22Rv1 (cell line): ENCODE data around the gene PTPN21.
A peak's percentile ranks its signal among the peaks of the same experiment; 100 is the strongest.
"Not testable (repeated sequence)": the region's sequence is repeated elsewhere in the genome, so short reads cannot be mapped to it uniquely, and the experiment has no call there.

Experiments
- H3K27ac ChIP-seq: fragments of 450-650 bp; 2 replicates; pipeline ENCODE4 v1.5.1; 2017
- ZFX ChIP-seq: fragments of 450-650 bp; IDR thresholded peaks from 2 replicates; pipeline ENCODE4 v1.6.1; 2017; ENCODE audit warnings: antibody characterized with exemption, borderline replicate concordance
- TF ChIP-seq, protein P1 (sequence below): fragments of 450-650 bp; IDR thresholded peaks from 2 replicates; pipeline ENCODE4 v1.5.1; 2017; ENCODE audit warnings: mild to moderate bottlenecking

Gene PTPN21

DNA sequence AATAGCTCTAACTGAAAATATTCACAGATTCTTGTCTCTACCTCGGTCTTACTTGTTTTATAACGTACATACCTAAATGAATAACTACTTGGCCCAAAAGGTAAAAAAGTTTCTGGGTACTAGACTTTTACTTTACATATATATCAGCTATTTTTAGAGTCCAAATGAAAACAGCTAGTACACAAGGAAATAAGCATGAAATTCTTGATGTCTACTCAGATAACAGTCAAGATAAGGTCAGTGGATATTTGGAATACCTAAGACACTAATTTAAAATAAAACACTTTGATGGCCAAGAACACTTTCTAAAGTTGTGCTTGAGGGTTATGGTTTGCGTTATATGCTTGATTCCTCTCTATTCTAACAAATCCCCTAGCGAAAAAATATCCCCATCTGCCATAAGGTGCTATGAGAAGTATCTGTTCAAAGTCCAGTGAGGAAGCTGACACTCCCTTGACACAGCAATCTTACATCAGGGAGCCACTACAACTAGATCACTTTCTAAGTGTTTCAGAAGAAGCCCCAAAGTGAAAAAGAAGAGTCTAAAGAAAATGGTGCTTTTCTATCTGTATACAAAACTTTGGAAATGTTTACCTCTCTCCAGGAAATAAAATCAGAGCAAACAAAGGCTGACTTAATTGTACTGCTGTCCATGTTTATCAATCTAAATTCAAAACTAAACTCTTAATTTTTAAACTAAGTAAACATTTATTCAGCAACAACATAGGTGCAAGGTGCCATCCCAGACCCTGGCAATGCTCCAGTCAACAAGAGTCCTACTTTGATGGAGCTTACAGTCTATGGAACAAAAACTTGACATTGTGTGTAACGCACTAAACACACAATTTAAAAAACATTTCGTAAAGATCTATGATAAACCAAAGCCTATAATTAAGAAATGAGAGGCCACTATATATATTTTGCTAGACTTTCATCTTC lies 11.7 kb downstream of the PTPN21 start:
- H3K27ac ChIP-seq: peak overlapping the region; percentile 48
- TF ChIP-seq, protein P1, sequence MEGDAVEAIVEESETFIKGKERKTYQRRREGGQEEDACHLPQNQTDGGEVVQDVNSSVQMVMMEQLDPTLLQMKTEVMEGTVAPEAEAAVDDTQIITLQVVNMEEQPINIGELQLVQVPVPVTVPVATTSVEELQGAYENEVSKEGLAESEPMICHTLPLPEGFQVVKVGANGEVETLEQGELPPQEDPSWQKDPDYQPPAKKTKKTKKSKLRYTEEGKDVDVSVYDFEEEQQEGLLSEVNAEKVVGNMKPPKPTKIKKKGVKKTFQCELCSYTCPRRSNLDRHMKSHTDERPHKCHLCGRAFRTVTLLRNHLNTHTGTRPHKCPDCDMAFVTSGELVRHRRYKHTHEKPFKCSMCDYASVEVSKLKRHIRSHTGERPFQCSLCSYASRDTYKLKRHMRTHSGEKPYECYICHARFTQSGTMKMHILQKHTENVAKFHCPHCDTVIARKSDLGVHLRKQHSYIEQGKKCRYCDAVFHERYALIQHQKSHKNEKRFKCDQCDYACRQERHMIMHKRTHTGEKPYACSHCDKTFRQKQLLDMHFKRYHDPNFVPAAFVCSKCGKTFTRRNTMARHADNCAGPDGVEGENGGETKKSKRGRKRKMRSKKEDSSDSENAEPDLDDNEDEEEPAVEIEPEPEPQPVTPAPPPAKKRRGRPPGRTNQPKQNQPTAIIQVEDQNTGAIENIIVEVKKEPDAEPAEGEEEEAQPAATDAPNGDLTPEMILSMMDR: no peak
- no peak for TF ChIP-seq ZFX

DNA sequence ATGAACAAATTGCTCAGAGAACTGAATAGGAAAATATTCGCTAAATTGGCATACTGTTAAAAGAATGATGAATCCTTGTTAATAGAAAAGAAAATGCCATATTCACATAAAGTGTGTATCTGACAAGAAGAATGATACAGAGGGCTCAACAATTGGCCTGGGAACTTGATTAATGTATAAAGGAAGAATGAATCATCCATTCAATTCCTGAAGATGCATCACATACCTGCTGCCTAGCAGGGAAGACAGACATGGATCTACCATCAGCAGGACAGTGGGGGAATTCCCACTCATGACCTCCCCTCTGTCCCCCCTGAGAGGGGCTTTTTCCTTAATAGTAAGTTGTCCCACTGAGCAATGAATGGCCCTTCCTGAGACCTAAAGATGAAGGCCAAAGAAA lies 13.5 kb downstream of the PTPN21 start:
- TF ChIP-seq ZFX: no peak
- TF ChIP-seq, protein P1: no peak
- H3K27ac ChIP-seq: no peak overlapping the region

DNA sequence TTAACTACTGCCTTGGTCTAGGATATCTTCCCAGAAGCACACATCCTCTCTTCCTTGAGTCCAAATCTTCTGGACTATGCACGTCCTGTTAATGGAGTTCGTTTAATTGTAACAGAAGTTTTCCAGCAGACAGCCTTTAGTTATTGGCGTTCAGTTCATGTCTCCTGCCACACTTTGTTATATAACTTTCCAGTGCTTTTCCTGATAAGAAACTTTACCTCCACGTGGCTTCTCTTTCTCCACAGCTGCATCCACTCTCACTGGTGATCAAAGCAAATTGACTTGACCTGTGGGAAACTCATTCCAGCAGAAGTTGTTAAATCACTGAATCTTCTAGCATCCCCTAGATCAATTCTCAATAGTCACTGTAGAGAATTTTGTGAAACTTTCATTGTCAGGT lies 19.0 kb downstream of the PTPN21 start:
- TF ChIP-seq, protein P1: no peak
- TF ChIP-seq ZFX: no peak
- H3K27ac ChIP-seq: no peak overlapping the region

DNA sequence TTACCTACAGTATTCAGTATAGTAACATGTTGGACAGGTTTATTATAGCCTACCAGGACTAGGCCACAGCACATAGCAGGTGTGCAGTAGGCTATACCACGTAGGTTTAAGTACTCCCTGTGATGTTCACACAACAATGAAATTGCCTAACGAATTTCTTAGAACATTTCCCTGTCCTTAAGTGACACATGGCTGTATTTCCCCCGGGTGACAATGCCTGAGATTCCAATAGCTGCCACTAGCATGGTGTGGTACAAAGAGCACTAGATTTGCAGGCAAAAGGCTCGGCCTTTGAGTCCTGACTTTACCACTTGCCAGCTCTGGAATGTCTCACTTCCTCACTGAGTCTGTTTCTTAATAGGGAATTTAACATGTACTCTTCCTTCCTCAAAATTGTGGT lies 19.7 kb downstream of the PTPN21 start:
- TF ChIP-seq, protein P1: no peak
- no peak for TF ChIP-seq ZFX
- H3K27ac ChIP-seq: no peak overlapping the region

DNA sequence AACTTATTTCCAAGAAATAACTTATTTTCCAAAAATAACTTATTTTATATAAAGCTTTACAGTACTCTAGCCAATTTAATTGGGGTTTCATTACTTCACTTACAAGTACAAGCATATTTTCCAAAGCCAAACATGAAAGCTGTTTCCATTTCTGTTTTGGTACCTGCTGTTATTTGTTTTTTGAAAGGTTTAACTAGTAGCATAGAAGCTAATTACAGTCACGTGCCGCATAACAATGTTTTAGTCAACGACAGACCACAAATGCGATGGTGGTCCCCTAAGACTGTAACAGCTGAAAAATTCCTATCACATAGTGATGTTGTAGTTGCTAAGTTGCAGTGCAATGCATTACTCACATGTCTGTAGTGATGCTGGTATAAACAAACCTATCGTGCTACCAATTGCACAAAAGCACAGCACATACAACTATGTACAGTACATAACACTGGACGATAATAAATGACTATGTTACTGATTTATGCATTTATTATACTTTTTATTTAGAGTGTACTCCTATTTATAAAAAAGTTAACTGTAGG lies 21.7 kb downstream of the PTPN21 start:
- H3K27ac ChIP-seq: no peak overlapping the region
- TF ChIP-seq ZFX: no peak
- TF ChIP-seq, protein P1: no peak

DNA sequence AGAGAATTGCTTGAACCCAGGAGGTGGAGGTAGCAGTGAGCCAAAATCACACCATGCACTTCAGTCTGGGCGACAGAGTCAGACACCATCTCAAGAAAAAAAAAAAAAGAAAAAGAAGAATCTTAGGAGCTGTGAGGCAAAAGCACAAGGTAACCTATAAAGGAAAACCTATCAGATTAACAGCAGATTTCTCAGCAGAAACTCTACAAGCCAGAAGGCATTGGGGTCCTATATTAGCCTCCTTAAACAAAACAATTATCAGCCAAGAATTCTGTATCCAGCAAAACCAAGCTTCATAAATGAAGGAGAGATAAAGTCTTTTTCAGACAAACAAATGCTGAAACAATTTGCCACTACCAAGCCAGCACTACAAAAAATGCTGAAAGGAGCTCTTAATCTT lies 24.9 kb downstream of the PTPN21 start:
- H3K27ac ChIP-seq: not testable (repeated sequence)

DNA sequence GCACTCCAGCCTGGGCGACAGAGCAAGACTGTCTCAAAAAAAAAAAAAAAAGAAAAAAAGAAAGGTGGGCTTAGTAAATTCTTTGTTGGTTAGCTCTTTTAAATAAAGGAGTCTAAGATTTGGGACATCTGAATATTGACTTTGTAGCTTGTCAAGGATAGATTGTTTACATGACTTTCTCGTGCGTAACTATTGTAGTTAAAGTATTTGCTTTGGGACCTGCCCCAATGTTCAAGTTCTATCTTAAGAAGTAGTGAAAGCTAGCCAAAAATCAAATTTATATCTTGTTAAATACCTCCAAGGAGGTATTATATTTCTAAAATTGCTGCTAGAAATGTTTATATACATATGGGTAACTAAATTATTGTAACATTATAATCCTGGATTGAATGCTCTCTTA lies 32.4 kb downstream of the PTPN21 start:
- H3K27ac ChIP-seq: peak overlapping the region; percentile 40
- no peak for TF ChIP-seq ZFX
- TF ChIP-seq, protein P1: no peak
